HT-29 (cell line): ENCODE measurements around the gene COIL. TPM values are rescaled to one million over a fixed set of nuclear protein-coding genes. Genes with fewer than 3 reads are reported as not detected.

Source experiments
- DNase-seq: peaks from one replicate; pipeline ENCODE4 v3.0.0-alpha.2; 2015; ENCODE audit warnings: low spot score
- total RNA-seq: library from RNA; depleted of rRNA; stranded (reverse); fragments of >200 nt; shearing (Covaris generic); gene quantifications from 2 replicates; pipeline ENCODE4 v1.2.3, GENCODE V29; 2014

COIL gene
- total RNA-seq, 1 experiment from 2014 or later, result 11.5 TPM

- DNase-seq, result no peak
These were observed 24.0 kb downstream of the COIL start for GRCh38 chr17:56936697-56937322.

- DNase-seq, result no peak
These were observed 25.4 kb downstream of the COIL start for GRCh38 chr17:56935461-56935860.

GRCh38 chr17:56934280-56934679 is 26.6 kb downstream of the COIL start:
- DNase-seq, result no peak

GRCh38 chr17:56933868-56934267 is 27.0 kb downstream of the COIL start:
- no peak for DNase-seq

GRCh38 chr17:56933151-56933745 is 27.6 kb downstream of the COIL start:
- DNase-seq, result no peak

GRCh38 chr17:56930739-56931337 is 30.0 kb downstream of the COIL start:
- DNase-seq, result no peak

GRCh38 chr17:56929362-56929969 is 31.4 kb downstream of the COIL start:
- no peak for DNase-seq

- no peak for DNase-seq
These were observed 32.3 kb downstream of the COIL start for GRCh38 chr17:56928586-56928985.

GRCh38 chr17:56926704-56927103 is 34.1 kb downstream of the COIL start:
- no peak for DNase-seq

GRCh38 chr17:56926270-56926669 is 34.6 kb downstream of the COIL start:
- no peak for DNase-seq

GRCh38 chr17:56925088-56925487 is 35.8 kb downstream of the COIL start:
- no peak for DNase-seq

GRCh38 chr17:56919717-56920116 is 41.1 kb downstream of the COIL start:
- DNase-seq, result no peak

- no peak for DNase-seq
These were observed 41.9 kb downstream of the COIL start for GRCh38 chr17:56918916-56919315.

- no peak for DNase-seq
These were observed 43.1 kb downstream of the COIL start for GRCh38 chr17:56917559-56918296.

GRCh38 chr17:56914581-56915273 is 46.1 kb downstream of the COIL start:
- peak; percentile 44 for DNase-seq

- DNase-seq, result peak; percentile 91
These were observed 46.8 kb downstream of the COIL start, which contains the start of gene TRIM25 for GRCh38 chr17:56913867-56914580. Gene TRIM25, minus strand, starts transcription at chr17:56914049. Its CDS starts 61 bp downstream, at chr17:56913988.

- DNase-seq, result peak; percentile 35
These were observed 47.4 kb downstream of the COIL start for GRCh38 chr17:56913353-56913866.

- DNase-seq, result peak; percentile 23
These were observed 47.9 kb downstream of the COIL start for GRCh38 chr17:56913000-56913311.

GRCh38 chr17:56912105-56912999 is 48.5 kb downstream of the COIL start:
- DNase-seq, result peak; percentile 32
